ENCODE results near the gene RAB27B. TPM values are rescaled to one million over a fixed set of nuclear protein-coding genes. Genes with fewer than 3 reads are reported as not detected.
A peak's percentile ranks its signal among the peaks of the same experiment; 100 is the strongest.

Gene RAB27B
- total and polyA plus RNA-seq, 10 of the 15 experiments (the other 5 are each of a cell fraction or from before 2014, with no cell fraction given), result under 0.01 to 0.03 TPM; not detected in 8

GRCh38 chr18:54812885-54813284 is 15.4 kb upstream of the RAB27B start:
- Histone ChIP-seq H3K9me3 (replicated peaks; ENCODE audit: control insufficient read depth, insufficient read depth, low read length) (no peaks in the 10 kb centered on the region), H4K20me1 (ENCODE audit: control insufficient read depth, insufficient read depth) (no peaks in the 10 kb centered on the region), H3K9ac (ENCODE audit: control insufficient read depth, insufficient read depth, low read length) (no peak overlapping the region), H3K27me3 (replicated peaks in 1 of 2; ENCODE audit: control insufficient read depth in 2 of 2, insufficient read depth in 2 of 2, low read length in 1 of 2) (no peaks in the 10 kb centered on the region), H3K4me3 (no peak overlapping the region), H3K36me3 (ENCODE audit: control insufficient read depth in 2 of 2, insufficient read depth in 2 of 2, low read length in 1 of 2) (no peaks in the 10 kb centered on the region), H3K79me2 (ENCODE audit: control insufficient read depth, insufficient read depth, low read length) (no peaks in the 10 kb centered on the region), H3K4me2 (ENCODE audit: control insufficient read depth, insufficient read depth) (no peak overlapping the region), H3K4me1 (ENCODE audit: control insufficient read depth, insufficient read depth, low read length) (no peaks in the 10 kb centered on the region), H2AFZ (ENCODE audit: control insufficient read depth, low read depth, low read length) (no peak overlapping the region), H3K27ac (ENCODE audit: control insufficient read depth, insufficient read depth) (no peak overlapping the region)
- in situ Hi-C loops (cut with MboI), result no loop called here
- DNase-seq (ENCODE audit: low read depth, low spot score) (no peak), ATAC-seq (peak; percentile 61), FAIRE-seq (peak; percentile 35)
- no TSS peak for BruUV-seq (replicated peaks)
- SMC1A ChIA-PET (ENCODE audit: uncharacterized antibody, unreplicated experiment), result no interaction called here
- intact Hi-C loops (cut with micrococcal nuclease; ENCODE audit: unreplicated experiment), result no loop called here
- POLR2A ChIA-PET, result no interaction called here
- 0% methylated on average over 2 of the region's 2 CpGs for WGBS (ENCODE audit: insufficient coverage, insufficient replicate concordance, low lambda C conversion rate, missing lambda C conversion rate)
- RAD21 ChIA-PET (ENCODE audit: unreplicated experiment), result no interaction called here
- TF ChIP-seq RUNX3 (IDR thresholded peaks at IDR 0.05; ENCODE audit: low read length) (0 out of 2 replicates have a peak, but pooled peaks have one; percentile 14), NRF1 (conservative IDR thresholded peaks at IDR 0.05; ENCODE audit: low read depth, low read length) (no peak), CBX3 (IDR thresholded peaks at IDR 0.05; ENCODE audit: borderline replicate concordance, low read depth) (no peak), MAX (IDR thresholded peaks at IDR 0.05; ENCODE audit: low read depth, low read length) (no peak), JUNB (IDR thresholded peaks at IDR 0.05) (no peak)
- CTCF ChIA-PET, result no interaction called here

GRCh38 chr18:54813305-54813704 is 15.0 kb upstream of the RAB27B start:
- intact Hi-C loops (cut with micrococcal nuclease; ENCODE audit: unreplicated experiment), result no loop called here
- no peak for DNase-seq (ENCODE audit: low read depth, low spot score)
- TF ChIP-seq ZBED1 (IDR thresholded peaks at IDR 0.05; ENCODE audit: borderline replicate concordance) (no peak), HDAC2 (IDR thresholded peaks at IDR 0.05) (no peak), CHD2 (IDR thresholded peaks at IDR 0.05; ENCODE audit: borderline replicate concordance, low read depth, low read length) (no peak), SIX5 (IDR thresholded peaks at IDR 0.05; ENCODE audit: low read depth, low read length, severe bottlenecking) (no peak)
- ChIA-PET POLR2A (no interaction called here), CTCF (no interaction called here), RAD21 (ENCODE audit: unreplicated experiment) (no interaction called here), SMC1A (ENCODE audit: uncharacterized antibody, unreplicated experiment) (no interaction called here)
- in situ Hi-C loops (cut with MboI), result no loop called here
- no peaks in the 10 kb centered on the region for H3K27me3 ChIP-seq (replicated peaks in 1 of 2; ENCODE audit: control insufficient read depth in 2 of 2, insufficient read depth in 2 of 2, low read length in 1 of 2)
- H3K4me1 ChIP-seq (ENCODE audit: control insufficient read depth, insufficient read depth, low read length), result no peaks in the 10 kb centered on the region
- no peak for ATAC-seq
- H3K27ac ChIP-seq (ENCODE audit: control insufficient read depth, insufficient read depth), result no peak overlapping the region
- 0% methylated on average over 1 of the region's 1 CpG for WGBS (ENCODE audit: insufficient coverage, insufficient replicate concordance, low lambda C conversion rate, missing lambda C conversion rate)
- no peaks in the 10 kb centered on the region for H3K9me3 ChIP-seq (replicated peaks; ENCODE audit: control insufficient read depth, insufficient read depth, low read length)
- no peak overlapping the region for H3K4me2 ChIP-seq (ENCODE audit: control insufficient read depth, insufficient read depth)
- no peak for FAIRE-seq
- H4K20me1 ChIP-seq (ENCODE audit: control insufficient read depth, insufficient read depth), result no peaks in the 10 kb centered on the region
- no peak overlapping the region for H3K9ac ChIP-seq (ENCODE audit: control insufficient read depth, insufficient read depth, low read length)
- no peak overlapping the region for H2AFZ ChIP-seq (ENCODE audit: control insufficient read depth, low read depth, low read length)
- H3K4me3 ChIP-seq, result no peak overlapping the region
- H3K79me2 ChIP-seq (ENCODE audit: control insufficient read depth, insufficient read depth, low read length), result no peaks in the 10 kb centered on the region
- no peaks in the 10 kb centered on the region for H3K36me3 ChIP-seq (ENCODE audit: control insufficient read depth in 2 of 2, insufficient read depth in 2 of 2, low read length in 1 of 2)
- no TSS peak for BruUV-seq (replicated peaks)
